ENCODE measurements around the gene CENPF.
"Not testable (repeated sequence)": the region's sequence is repeated elsewhere in the genome, so short reads cannot be mapped to it uniquely, and the experiment has no call there.

The CENPF gene

GRCh38 chr1:214662223-214662785, 59.3 kb downstream of the CENPF start:
- no peak for DNase-seq (ENCODE audit: low read depth)

- DNase-seq (ENCODE audit: low read depth) = no peak
These were observed 61.8 kb downstream of the CENPF start for GRCh38 chr1:214664651-214665433.

- DNase-seq (ENCODE audit: low read depth) = no peak
These were observed 62.7 kb downstream of the CENPF start for GRCh38 chr1:214665606-214666110.

- DNase-seq (ENCODE audit: low read depth) = no peak
These were observed 63.7 kb downstream of the CENPF start for GRCh38 chr1:214666674-214667073.

- no peak for DNase-seq (ENCODE audit: low read depth)
These were observed 67.1 kb downstream of the CENPF start for GRCh38 chr1:214670098-214670497.

- DNase-seq (ENCODE audit: low read depth) = not testable (repeated sequence)
These were observed 70.0 kb downstream of the CENPF start for GRCh38 chr1:214673029-214673428.

- DNase-seq (ENCODE audit: low read depth) = no peak
These were observed 70.6 kb downstream of the CENPF start for GRCh38 chr1:214673576-214673975.

- not testable (repeated sequence) for DNase-seq (ENCODE audit: low read depth)
These were observed 72.5 kb downstream of the CENPF start for GRCh38 chr1:214675524-214675923.

- DNase-seq (ENCODE audit: low read depth) = no peak
These were observed 73.8 kb downstream of the CENPF start for GRCh38 chr1:214676747-214677146.

- DNase-seq (ENCODE audit: low read depth) = no peak
These were observed 75.0 kb downstream of the CENPF start for GRCh38 chr1:214677945-214678344.

GRCh38 chr1:214678386-214678785, 75.4 kb downstream of the CENPF start:
- no peak for DNase-seq (ENCODE audit: low read depth)

GRCh38 chr1:214683621-214684020, 80.6 kb downstream of the CENPF start:
- DNase-seq (ENCODE audit: low read depth) = no peak

GRCh38 chr1:214685906-214686305, 82.9 kb downstream of the CENPF start:
- no peak for DNase-seq (ENCODE audit: low read depth)

GRCh38 chr1:214686497-214686896, 83.5 kb downstream of the CENPF start:
- no peak for DNase-seq (ENCODE audit: low read depth)

- no peak for DNase-seq (ENCODE audit: low read depth)
These were observed 85.9 kb downstream of the CENPF start for GRCh38 chr1:214688891-214689290.

- no peak for DNase-seq (ENCODE audit: low read depth)
These were observed 91.8 kb downstream of the CENPF start for GRCh38 chr1:214694769-214695168.

GRCh38 chr1:214698559-214698958, 95.6 kb downstream of the CENPF start:
- DNase-seq (ENCODE audit: low read depth) = no peak

GRCh38 chr1:214700437-214700836, 97.4 kb downstream of the CENPF start:
- no peak for DNase-seq (ENCODE audit: low read depth)

- DNase-seq (ENCODE audit: low read depth) = no peak
These were observed 99.6 kb downstream of the CENPF start for GRCh38 chr1:214702556-214702955.

- DNase-seq (ENCODE audit: low read depth) = no peak
These were observed 104.5 kb downstream of the CENPF start for GRCh38 chr1:214707306-214708087.

GRCh38 chr1:214708321-214708955, 105.4 kb downstream of the CENPF start:
- DNase-seq (ENCODE audit: low read depth) = no peak

- no peak for DNase-seq (ENCODE audit: low read depth)
These were observed 106.2 kb downstream of the CENPF start for GRCh38 chr1:214709241-214709640.

Measured in activated T-cell treated with anti-CD3 and anti-CD28 coated beads for 24 hours (primary cell).